Measurements from ENCODE around the gene THAP4.
"Not testable (repeated sequence)": the region's sequence is repeated elsewhere in the genome, so short reads cannot be mapped to it uniquely, and the experiment has no call there.

THAP4 gene

GRCh38 chr2:241579281-241579680, 57.7 kb downstream of the THAP4 start:
- no peak for DNase-seq

GRCh38 chr2:241577413-241578122, 59.4 kb downstream of the THAP4 start:
- DNase-seq, result no peak

- no peak for DNase-seq
Measured at GRCh38 chr2:241576293-241576654, 60.7 kb downstream of the THAP4 start.

- no peak for DNase-seq
Measured at GRCh38 chr2:241575624-241576292, 61.2 kb downstream of the THAP4 start.

GRCh38 chr2:241574911-241575623, 61.9 kb downstream of the THAP4 start:
- no peak for DNase-seq

GRCh38 chr2:241573741-241574140, 63.2 kb downstream of the THAP4 start:
- no peak for DNase-seq

- DNase-seq, result not testable (repeated sequence)
Measured at GRCh38 chr2:241572915-241573651, 63.9 kb downstream of the THAP4 start.

GRCh38 chr2:241571821-241572620, 64.9 kb downstream of the THAP4 start:
- no peak for DNase-seq

GRCh38 chr2:241570961-241571581, 65.9 kb downstream of the THAP4 start:
- no peak for DNase-seq

- no peak for DNase-seq
Measured at GRCh38 chr2:241569831-241570281, 67.1 kb downstream of the THAP4 start.

- DNase-seq, result no peak
Measured at GRCh38 chr2:241568726-241569125, 68.2 kb downstream of the THAP4 start.

GRCh38 chr2:241567776-241568175, 69.2 kb downstream of the THAP4 start:
- no peak for DNase-seq

- not testable (repeated sequence) for DNase-seq
Measured at GRCh38 chr2:241567266-241567665, 69.7 kb downstream of the THAP4 start.

- no peak for DNase-seq
Measured at GRCh38 chr2:241566468-241566867, 70.5 kb downstream of the THAP4 start.

- DNase-seq, result not testable (repeated sequence)
Measured at GRCh38 chr2:241566021-241566420, 70.9 kb downstream of the THAP4 start.

GRCh38 chr2:241565411-241565810, 71.5 kb downstream of the THAP4 start:
- no peak for DNase-seq

GRCh38 chr2:241564596-241565410, 72.2 kb downstream of the THAP4 start:
- DNase-seq, result no peak

GRCh38 chr2:241563981-241564595, 72.9 kb downstream of the THAP4 start:
- no peak for DNase-seq

GRCh38 chr2:241563571-241563980, 73.4 kb downstream of the THAP4 start:
- DNase-seq, result no peak

- DNase-seq, result no peak
Measured at GRCh38 chr2:241563031-241563507, 73.9 kb downstream of the THAP4 start.
